Stomach (tissue), 9 donors: ENCODE measurements around the gene SUN3. TPM values are rescaled to one million over a fixed set of nuclear protein-coding genes. Genes with fewer than 3 reads are reported as not detected.

Experiments used
- DNase-seq, 2 donors: peaks; one replicate each; pipeline versions ENCODE4 v3.0.0 to v3.0.0-alpha.2; 2013 to 2019
- H3K27ac ChIP-seq, 5 donors: fragments of 200-600 bp in 4 of 5; sonication (generic) in 4 of 5; one replicate each; pipeline ENCODE4 v1.5.1; 2013 to 2019; ENCODE audit warnings: mild to moderate bottlenecking in 1 of 5, moderate library complexity in 1 of 5
- H3K27me3 ChIP-seq, 3 donors: fragments of 200-600 bp; sonication (generic); one replicate each; pipeline ENCODE4 v1.5.1; 2017 to 2019; ENCODE audit warnings: mixed run types in 1 of 3
- H3K36me3 ChIP-seq, 4 donors: fragments of 200-600 bp; sonication (generic); 1 replicate in 3 of 4; 2 replicates in 1 of 4; pipeline ENCODE4 v1.5.1; 2016 to 2019
- H3K4me1 ChIP-seq, 4 donors: fragments of 200-600 bp; sonication (generic); one replicate each; pipeline ENCODE4 v1.5.1; 2016 to 2019
- H3K4me3 ChIP-seq, 4 donors: fragments of 200-600 bp; sonication (generic) in 3 of 4; one replicate each; pipeline ENCODE4 v1.5.1; 2016 to 2019; ENCODE audit warnings: mild to moderate bottlenecking in 1 of 4
- H3K9me3 ChIP-seq, 4 donors: fragments of 200-600 bp; sonication (generic); one replicate each; pipeline ENCODE4 v1.5.1; 2016 to 2019
- EP300 ChIP-seq: sonication (generic); formaldehyde crosslinking; IDR thresholded peaks from one replicate; pipeline ENCODE4 v1.6.1; 2017; ENCODE audit warnings: antibody characterized with exemption
- POLR2A ChIP-seq, 4 donors: fragments of 450-650 bp; IDR thresholded peaks; one replicate each; pipeline ENCODE4 v1.6.1; 2016; ENCODE audit warnings: antibody characterized with exemption in 4 of 4, control low read depth in 2 of 4, mild to moderate bottlenecking in 1 of 4, moderate library complexity in 1 of 4
- POLR2AphosphoS5 ChIP-seq, 3 donors: sonication (generic); formaldehyde crosslinking; IDR thresholded peaks; one replicate each; pipeline ENCODE4 v1.6.1; 2016; ENCODE audit warnings: antibody characterized with exemption in 3 of 3
- WGBS, 5 donors: extraction: QIAGEN DNeasy Blood & Tissue Kit in 3 of 5; methylation state at CpG; one replicate each; pipeline versions ENCODE4 v1.1.5 to v1.1.7; 2013 to 2018; 5-methylcytosine and 5-hydroxymethylcytosine counted together
- intact Hi-C: fragments of 100-400 bp; cut with DNase I; formaldehyde crosslinking; loops from one replicate; pipeline ENCODE4 v1.15.1; 2023; ENCODE audit warnings: low total_unique reads
- polyA plus RNA-seq, 3 donors: library from polyadenylated mRNA; stranded (reverse); fragments of 200-250 nt; gene quantifications; one replicate each; pipeline ENCODE4 v1.2.3, GENCODE V29; 2013
- total RNA-seq, 5 donors: library from RNA; depleted of rRNA; stranded (reverse); fragments of >200 nt; gene quantifications; one replicate each; pipeline versions ENCODE4 v1.1.0 to v1.2.3, GENCODE V29; 2014 to 2016
- TF ChIP-seq, protein P1 (sequence below), 7 experiments: fragments of 450-650 bp in 4 of 7; fragments of 200-600 bp in 3 of 7; sonication (generic) in 3 of 7; IDR thresholded peaks; one replicate each; pipeline ENCODE4 v1.5.1; 2016 to 2019; ENCODE audit warnings: antibody characterized with exemption in 7 of 7, control low read depth in 2 of 7, mild to moderate bottlenecking in 1 of 7
- donor health status: healthy with polysubstance abuse.
- donor health status: Bipolar disorder and iron deficiency.
- donor health status: healthy.

SUN3 gene
- total and polyA plus RNA-seq, 8 donors, result not detected

GRCh38 chr7:48046458-48046857 is 17.6 kb upstream of the SUN3 start:
- Histone ChIP-seq H3K9me3 (no peaks in the 10 kb centered on the region), H3K36me3 (no peaks in the 10 kb centered on the region), H3K4me1 (no peaks in the 10 kb centered on the region), H3K4me3 (no peak overlapping the region), H3K27ac (no peak overlapping the region), H3K27me3 (no peaks in the 10 kb centered on the region)
- WGBS, 5 donors, result 68 to 74% (median 70%) methylated on average over 14 of the region's 14 CpGs
- TF ChIP-seq POLR2A (IDR thresholded peaks at IDR 0.05) (no peak), EP300 (no peak), POLR2AphosphoS5 (IDR thresholded peaks at IDR 0.05) (no peak)
- TF ChIP-seq, protein P1, sequence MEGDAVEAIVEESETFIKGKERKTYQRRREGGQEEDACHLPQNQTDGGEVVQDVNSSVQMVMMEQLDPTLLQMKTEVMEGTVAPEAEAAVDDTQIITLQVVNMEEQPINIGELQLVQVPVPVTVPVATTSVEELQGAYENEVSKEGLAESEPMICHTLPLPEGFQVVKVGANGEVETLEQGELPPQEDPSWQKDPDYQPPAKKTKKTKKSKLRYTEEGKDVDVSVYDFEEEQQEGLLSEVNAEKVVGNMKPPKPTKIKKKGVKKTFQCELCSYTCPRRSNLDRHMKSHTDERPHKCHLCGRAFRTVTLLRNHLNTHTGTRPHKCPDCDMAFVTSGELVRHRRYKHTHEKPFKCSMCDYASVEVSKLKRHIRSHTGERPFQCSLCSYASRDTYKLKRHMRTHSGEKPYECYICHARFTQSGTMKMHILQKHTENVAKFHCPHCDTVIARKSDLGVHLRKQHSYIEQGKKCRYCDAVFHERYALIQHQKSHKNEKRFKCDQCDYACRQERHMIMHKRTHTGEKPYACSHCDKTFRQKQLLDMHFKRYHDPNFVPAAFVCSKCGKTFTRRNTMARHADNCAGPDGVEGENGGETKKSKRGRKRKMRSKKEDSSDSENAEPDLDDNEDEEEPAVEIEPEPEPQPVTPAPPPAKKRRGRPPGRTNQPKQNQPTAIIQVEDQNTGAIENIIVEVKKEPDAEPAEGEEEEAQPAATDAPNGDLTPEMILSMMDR (IDR thresholded peaks at IDR 0.05), result no peak
- intact Hi-C loops, result no loop called here
- no peak for DNase-seq

GRCh38 chr7:48045195-48045765 is 16.4 kb upstream of the SUN3 start:
- intact Hi-C loops, result no loop called here

GRCh38 chr7:48042636-48043035 is 13.7 kb upstream of the SUN3 start:
- H3K27me3 ChIP-seq, result peaks cover 0 to under 1% (median 0%) of the 10 kb centered on the region in 3 donors
- TF ChIP-seq POLR2A (IDR thresholded peaks at IDR 0.05), result no peak
- TF ChIP-seq EP300, result no peak
- TF ChIP-seq, protein P1 (IDR thresholded peaks at IDR 0.05), result no peak
- TF ChIP-seq POLR2AphosphoS5 (IDR thresholded peaks at IDR 0.05), result no peak
- no peaks in the 10 kb centered on the region for H3K4me1 ChIP-seq
- WGBS, 5 donors, result 47 to 75% (median 60%) methylated on average over 3 of the region's 3 CpGs
- no peak overlapping the region for H3K4me3 ChIP-seq
- H3K27ac ChIP-seq, result no peak overlapping the region
- intact Hi-C loops, result no loop called here
- H3K9me3 ChIP-seq, result no peaks in the 10 kb centered on the region
- H3K36me3 ChIP-seq, result no peaks in the 10 kb centered on the region
- no peak for DNase-seq

More at GRCh38 chr7:48045195-48045765, 16.4 kb upstream of the SUN3 start:
- H3K27me3 ChIP-seq, result no peaks in the 10 kb centered on the region
- no peak for DNase-seq
- H3K9me3 ChIP-seq, result no peaks in the 10 kb centered on the region
- 67 to 79% (median 68%) methylated on average over 9 of the region's 9 CpGs for WGBS, 5 donors
- no peak overlapping the region for H3K4me3 ChIP-seq
- no peak overlapping the region for H3K27ac ChIP-seq
- TF ChIP-seq POLR2A (IDR thresholded peaks at IDR 0.05) (no peak), POLR2AphosphoS5 (IDR thresholded peaks at IDR 0.05) (no peak), EP300 (no peak)
- TF ChIP-seq, protein P1 (IDR thresholded peaks at IDR 0.05), result no peak
- no peaks in the 10 kb centered on the region for H3K36me3 ChIP-seq
- no peaks in the 10 kb centered on the region for H3K4me1 ChIP-seq

GRCh38 chr7:48042216-48042615 is 13.3 kb upstream of the SUN3 start:
- Histone ChIP-seq H3K27me3 (peaks cover 0 to 5% (median 0%) of the 10 kb centered on the region in 3 donors), H3K36me3 (no peaks in the 10 kb centered on the region), H3K4me1 (no peaks in the 10 kb centered on the region), H3K9me3 (no peaks in the 10 kb centered on the region), H3K4me3 (no peak overlapping the region), H3K27ac (no peak overlapping the region)
- DNase-seq, result no peak
- WGBS, 5 donors, result 73 to 90% (median 79%) methylated on average over 3 of the region's 3 CpGs
- intact Hi-C loops, result no loop called here
- TF ChIP-seq POLR2AphosphoS5 (IDR thresholded peaks at IDR 0.05) (no peak), EP300 (no peak), POLR2A (IDR thresholded peaks at IDR 0.05) (no peak)

GRCh38 chr7:48041653-48041970 is 12.7 kb upstream of the SUN3 start:
- Histone ChIP-seq H3K27ac (no peak overlapping the region), H3K4me1 (no peaks in the 10 kb centered on the region), H3K36me3 (no peaks in the 10 kb centered on the region), H3K4me3 (no peak overlapping the region), H3K9me3 (no peaks in the 10 kb centered on the region), H3K27me3 (peaks cover 0 to 11% (median under 1%) of the 10 kb centered on the region in 3 donors)
- TF ChIP-seq POLR2AphosphoS5 (IDR thresholded peaks at IDR 0.05) (no peak), POLR2A (IDR thresholded peaks at IDR 0.05) (no peak), EP300 (no peak)
- TF ChIP-seq, protein P1 (IDR thresholded peaks at IDR 0.05), result no peak
- DNase-seq, result no peak
- intact Hi-C loops, result no loop called here
- 73 to 81% (median 74%) methylated on average over 3 of the region's 3 CpGs for WGBS, 5 donors
